HG03342 (cell line): Measurements from ENCODE around the gene RNU1-2.
"Not testable (repeated sequence)": the region's sequence is repeated elsewhere in the genome, so short reads cannot be mapped to it uniquely, and the experiment has no call there.

Experiments
- ATAC-seq: cut with Tn5 transposase; IDR thresholded peaks from one replicate; pipeline ENCODE4 v1.9.1; 2021; ENCODE audit warnings: mild to moderate bottlenecking, moderate library complexity; ENCODE audit not compliant: unreplicated experiment

RNU1-2 gene

GRCh38 chr1:16886860-16887605 lies 8.7 kb upstream of the RNU1-2 start:
- no peak for ATAC-seq

GRCh38 chr1:16888860-16889816 lies 6.6 kb upstream of the RNU1-2 start:
- ATAC-seq: no peak

DNA sequence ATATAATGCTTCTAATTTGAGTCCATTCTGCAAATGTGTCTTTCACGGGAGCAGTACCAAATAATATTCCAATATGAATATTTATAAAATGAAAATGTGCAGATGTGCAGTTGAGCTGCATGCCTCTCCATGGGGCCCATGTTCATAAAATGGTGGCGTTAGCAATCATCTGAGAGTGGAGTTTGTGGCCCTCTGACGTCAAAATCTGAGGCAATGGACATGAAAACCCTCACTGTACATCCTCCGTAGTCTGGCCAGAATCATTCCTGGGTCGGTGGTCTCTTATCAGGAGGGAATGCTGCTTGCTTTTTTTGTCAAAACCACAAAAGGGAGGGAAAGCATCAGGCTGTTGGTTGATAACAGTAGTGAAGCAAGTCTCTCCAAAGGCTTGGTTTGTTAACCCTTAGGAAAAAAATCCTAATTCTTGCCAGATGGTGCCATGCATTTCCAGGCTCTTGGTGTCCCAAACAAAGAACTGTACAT lies 5.2 kb upstream of the RNU1-2 start:
- not testable (repeated sequence) for ATAC-seq

DNA sequence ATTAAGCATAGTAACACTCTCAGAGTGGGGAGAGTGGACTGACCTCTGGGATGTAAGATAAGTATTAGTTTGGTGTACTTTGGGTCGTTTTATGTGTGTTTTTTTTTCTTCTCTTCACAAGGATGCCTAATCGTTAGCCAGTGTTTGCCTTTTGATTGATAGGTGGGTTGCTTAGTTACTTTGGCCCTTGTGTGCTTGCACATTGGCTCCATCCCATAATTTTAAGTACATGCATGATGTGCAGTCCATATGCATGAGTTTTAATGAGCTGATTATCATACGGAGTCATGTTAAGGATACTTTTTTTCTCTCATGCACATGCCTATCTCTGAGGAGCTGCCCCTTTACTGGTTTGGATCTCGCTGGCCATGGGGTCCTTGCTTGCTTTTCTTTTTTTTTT lies 4.7 kb upstream of the RNU1-2 start:
- ATAC-seq: not testable (repeated sequence)

DNA sequence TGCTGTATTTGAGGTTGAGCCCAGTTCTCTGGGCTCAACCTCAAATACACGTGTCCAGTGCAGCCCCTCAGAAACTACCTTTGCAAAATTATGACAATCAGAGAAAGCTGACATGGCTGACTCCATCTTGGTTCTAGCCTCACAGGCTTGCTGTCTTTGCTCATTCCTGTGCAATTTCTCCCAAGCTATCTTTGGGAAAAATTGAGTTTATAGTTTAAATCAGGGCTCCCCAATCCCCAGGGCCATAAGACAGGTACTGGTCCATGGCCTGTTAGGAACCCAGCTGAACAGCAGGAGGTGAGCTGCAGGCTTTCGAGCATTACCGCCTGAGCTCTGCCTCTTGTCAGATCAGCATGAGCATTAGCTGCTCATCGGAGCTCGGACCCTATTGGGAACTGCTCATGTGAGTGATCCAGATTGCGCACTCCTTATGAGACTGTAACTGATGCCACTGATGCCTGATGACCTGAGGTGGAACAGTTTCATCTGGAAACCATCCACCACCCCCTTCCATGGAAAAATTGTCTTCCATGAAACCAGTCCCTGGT lies 2.7 kb upstream of the RNU1-2 start:
- ATAC-seq: not testable (repeated sequence)

GRCh38 chr1:16893796-16894195 lies 2.0 kb upstream of the RNU1-2 start:
- ATAC-seq: not testable (repeated sequence)

GRCh38 chr1:16894338-16894737 lies 1.4 kb upstream of the RNU1-2 start:
- not testable (repeated sequence) for ATAC-seq

DNA sequence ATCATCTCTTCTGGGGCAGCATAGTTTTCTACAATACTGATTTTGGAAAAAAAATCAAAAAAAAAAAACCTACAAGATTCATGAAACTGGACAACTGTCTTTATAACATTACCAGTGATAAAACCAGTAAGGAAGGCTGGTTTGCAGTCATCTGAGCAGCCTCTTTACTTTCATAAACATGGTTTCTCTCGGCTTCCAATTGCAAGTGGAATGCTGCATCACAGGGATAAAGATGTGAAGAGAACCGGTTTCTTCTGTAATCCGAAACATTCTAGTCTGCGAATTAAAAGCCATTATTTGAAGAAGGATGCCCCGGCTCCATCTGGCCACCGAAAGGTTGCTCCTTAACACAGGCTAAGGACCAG lies 565 bp upstream of the RNU1-2 start:
- not testable (repeated sequence) for ATAC-seq

DNA sequence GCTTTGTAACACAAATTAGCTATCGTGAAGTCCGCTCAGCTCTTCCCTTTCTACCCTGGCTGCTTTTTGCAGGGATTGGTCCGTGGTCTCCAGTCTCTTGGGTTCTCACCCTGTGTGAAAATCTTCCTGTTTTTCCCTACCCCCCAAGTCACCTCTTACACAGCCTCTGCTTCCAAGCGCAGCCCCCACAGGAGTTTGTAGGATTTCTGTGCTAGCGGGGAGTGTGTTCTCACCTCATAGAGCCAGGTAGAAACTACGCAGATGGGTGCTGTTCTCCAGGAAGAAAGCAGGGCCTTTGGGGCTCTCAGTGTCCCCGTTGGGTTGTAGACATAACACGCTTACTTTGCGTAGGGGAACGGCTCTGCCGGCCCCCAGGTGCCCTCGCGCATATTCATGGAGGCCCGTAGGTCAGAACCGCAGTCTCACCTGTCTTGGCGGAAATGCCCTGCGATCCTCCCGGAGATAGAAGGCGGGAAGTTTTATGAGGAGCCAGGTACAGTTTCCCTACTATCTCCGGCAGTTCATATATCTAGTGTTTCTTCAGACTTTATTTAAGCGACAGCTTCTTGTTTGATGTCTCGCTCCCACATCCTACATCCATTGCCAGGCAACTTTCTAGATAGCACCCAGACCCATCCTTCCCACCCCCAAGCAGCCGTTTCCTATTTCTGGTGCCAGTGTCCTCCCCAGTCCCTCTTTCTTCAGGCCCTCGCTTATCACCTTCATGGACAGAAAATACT lies 706 bp downstream of the RNU1-2 start:
- ATAC-seq: not testable (repeated sequence)

DNA sequence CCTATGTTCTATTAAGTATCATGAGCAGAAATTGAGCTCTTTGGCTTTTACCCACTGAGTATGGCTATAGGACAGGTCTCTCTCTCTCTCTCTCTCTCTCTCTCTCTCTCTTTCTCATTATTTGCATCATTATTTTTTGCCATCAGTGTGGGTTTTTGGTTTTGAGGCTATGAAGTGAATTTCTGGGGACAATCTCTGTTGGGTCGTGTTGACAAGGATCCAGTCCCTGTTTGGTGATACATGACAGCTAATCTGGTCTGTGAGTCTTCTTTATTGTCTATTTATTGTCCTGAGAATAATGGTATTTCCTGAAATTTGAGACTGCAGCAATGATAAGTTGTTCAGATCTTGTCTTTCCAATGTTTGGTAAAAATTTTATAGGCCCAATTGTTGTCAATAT lies 1.9 kb downstream of the RNU1-2 start:
- not testable (repeated sequence) for ATAC-seq

DNA sequence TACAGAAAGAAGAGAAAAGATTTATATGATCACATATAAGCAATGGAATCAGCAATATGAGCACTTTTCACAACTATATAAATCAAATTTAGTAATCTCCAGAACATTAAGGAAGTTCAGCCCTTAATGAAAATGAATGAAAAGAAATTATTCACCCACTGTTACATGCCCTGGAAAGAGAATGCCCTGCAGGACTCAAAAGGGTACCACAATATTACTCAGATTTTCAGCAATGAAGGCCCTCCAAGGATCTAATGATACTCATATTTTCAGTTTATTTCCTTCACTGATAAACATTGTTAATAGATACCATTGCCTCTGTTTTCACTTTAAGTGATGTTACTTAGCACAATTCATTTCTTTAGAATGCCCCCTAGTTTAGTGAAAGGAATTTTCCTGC lies 2.5 kb downstream of the RNU1-2 start:
- not testable (repeated sequence) for ATAC-seq

- not testable (repeated sequence) for ATAC-seq
These were observed 3.2 kb downstream of the RNU1-2 start for GRCh38 chr1:16899020-16899419.

- no peak for ATAC-seq
These were observed 5.0 kb downstream of the RNU1-2 start for GRCh38 chr1:16900751-16901150.

- not testable (repeated sequence) for ATAC-seq
These were observed 5.6 kb downstream of the RNU1-2 start for GRCh38 chr1:16901371-16901770.

GRCh38 chr1:16903054-16903453 lies 7.3 kb downstream of the RNU1-2 start:
- ATAC-seq: no peak

- no peak for ATAC-seq
These were observed 7.6 kb downstream of the RNU1-2 start for GRCh38 chr1:16903458-16903796.

DNA sequence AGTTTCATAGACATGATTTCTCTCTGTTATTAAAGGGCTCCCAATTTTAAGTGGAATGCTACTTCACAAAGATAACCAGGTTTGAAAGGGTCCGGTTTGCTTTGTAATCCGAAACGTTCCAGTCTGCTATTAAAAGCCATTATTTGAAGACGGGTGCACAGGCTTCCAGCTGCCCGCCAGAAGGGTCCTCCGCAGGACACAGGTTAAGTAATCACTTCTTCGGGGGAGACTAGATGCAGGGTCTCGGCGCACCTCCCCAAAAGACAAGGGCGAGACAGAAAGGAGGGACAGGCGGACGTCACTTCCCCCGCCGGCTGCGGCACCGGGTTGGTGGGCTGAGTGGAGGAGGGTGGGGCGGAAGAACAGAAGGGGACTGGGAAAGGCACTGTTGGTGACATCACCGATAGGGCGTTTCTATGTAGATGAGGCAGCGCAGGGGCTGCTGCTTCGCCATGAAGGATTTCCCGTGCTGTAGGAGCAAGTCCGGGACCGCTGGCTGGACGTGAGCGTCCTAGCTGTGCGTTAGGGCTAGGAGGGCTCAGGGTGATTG lies 8.9 kb downstream of the RNU1-2 start:
- peak; percentile 85 for ATAC-seq

DNA sequence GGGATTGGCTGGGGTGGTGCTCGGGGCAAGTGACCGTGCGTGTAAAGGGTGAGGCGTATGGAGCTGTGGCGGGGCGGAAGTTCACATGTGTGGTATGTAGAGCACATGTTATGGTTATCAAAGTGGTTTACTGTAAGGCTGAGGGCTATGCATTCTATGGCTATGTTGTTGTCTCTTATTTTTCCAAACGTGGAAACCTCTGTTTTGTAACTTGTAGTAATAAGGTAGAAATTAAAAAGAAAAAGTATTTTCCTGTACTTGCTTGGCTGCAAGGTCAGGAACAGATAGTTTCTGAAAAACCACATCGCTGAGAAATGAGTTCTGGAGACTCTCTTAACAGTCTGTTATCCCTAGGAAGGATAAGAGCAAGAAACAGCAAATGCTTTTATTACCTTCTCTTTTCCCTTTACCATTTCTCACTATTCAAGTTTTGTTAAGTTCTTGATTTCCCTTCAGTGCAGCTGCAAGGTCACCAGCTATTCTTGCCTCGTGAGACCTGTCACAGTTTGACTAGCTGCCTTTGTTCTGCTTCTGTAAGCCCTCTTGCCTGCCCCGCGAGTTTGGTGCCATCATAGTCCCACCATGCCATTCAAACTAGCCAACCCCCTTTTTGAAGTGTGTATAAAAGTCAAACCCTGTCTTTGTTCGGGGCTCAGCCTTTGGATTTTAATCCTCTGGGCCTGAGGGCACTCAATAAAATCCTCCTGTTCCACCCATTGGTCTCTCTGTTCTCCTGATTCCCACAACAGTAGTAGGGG lies 9.5 kb downstream of the RNU1-2 start:
- ATAC-seq: peak; percentile 62

DNA sequence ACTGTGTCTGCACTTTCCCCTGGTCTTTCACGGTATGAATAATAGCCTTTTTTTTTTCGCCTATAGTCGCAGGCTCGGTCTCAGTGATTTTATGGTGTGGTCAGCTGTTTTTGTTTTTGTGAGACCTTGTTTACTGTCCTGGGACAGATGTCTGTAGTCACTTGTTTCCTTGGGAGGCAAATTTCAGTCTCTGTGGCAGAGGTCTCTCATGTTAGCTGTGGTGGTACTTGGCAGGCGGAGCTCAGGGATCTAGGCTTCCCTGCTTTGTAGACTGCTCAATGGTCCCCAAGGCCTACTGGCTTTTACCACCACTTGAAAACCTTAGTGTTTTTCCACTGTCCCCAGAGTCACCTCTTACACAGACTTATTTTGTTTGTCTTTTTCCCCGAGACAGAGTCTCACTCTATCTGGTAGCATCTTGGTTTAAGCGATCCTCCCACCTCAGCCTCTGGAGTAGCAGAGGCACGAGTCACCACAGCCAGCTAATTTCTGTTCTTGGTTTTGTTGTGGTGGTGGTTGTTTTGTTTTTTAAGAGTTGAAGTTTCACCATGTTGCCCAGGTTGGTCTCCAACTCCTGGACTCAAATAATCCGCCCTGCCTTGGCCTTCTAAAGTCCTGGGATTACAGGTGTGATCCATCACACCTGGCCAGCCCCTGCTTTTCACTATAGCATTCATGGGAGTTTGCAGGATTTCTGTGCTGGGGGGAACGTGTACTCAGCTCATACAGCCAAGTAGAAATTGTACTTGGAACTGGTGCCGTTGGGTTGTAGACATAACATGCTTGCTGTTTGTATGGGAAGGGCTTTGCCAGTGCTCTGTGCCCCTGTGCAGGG lies 10.3 kb downstream of the RNU1-2 start:
- ATAC-seq: no peak
